HG02798 (cell line): Measurements from ENCODE around the gene BCL11A.

Experiments
- ATAC-seq: cut with Tn5 transposase; IDR thresholded peaks from one replicate; pipeline ENCODE4 v1.9.1; 2021; ENCODE audit warnings: mild to moderate bottlenecking; ENCODE audit not compliant: unreplicated experiment, poor library complexity

The BCL11A gene

GRCh38 chr2:60414495-60415138 lies 138.8 kb downstream of the BCL11A start:
- no peak for ATAC-seq

DNA sequence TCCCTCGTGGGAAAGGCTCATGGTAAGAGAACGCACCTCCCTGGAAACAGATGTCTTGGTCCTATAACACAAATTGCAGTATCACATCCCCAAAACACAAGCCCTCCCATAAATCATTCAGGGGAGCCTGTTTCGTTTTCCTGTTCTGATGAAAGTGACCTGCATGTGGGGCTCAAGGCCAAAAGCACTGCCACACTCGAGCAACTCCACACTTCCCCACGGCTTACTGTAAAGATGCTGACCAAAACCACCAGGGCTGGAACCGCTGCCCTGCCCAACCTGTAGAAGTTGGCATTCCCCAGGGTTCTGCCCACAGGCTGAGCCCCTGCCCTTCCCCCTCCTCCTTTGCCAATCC lies 139.7 kb downstream of the BCL11A start:
- ATAC-seq: peak; percentile 61

DNA sequence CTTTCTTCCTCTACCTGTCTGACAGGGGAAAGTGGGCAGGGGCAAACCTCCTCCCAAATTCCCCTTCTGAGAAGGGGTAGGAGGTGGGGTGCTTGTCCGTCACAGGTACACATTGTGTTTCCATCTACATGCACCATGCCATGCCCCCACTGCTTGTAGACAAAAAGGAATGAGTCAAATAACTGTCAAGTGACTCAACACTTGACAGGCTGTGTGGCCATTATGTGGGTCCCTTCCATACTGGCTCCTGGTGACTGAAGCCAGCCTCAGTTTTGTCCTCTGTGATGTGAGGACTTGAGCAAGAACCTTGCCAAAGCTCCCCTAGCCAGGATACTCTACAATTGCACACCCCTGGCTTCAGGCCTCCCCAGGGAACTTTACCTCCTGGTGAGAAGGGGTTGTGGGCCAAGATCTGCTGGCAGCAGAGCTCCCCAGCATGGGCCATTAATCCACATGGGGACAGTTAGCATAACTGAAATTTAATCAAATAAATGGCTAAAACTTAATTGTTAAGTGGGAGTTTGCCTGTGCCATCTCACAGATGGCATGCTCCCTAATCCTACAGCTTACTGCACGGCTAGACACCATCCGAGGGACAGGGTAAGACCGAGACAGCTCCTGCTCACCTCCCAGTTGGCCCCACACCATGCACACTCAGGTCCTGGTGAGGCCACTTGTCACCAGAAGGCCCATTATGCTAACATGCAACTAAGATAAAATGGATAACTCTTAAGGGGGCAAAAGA lies 140.2 kb downstream of the BCL11A start:
- ATAC-seq: no peak

DNA sequence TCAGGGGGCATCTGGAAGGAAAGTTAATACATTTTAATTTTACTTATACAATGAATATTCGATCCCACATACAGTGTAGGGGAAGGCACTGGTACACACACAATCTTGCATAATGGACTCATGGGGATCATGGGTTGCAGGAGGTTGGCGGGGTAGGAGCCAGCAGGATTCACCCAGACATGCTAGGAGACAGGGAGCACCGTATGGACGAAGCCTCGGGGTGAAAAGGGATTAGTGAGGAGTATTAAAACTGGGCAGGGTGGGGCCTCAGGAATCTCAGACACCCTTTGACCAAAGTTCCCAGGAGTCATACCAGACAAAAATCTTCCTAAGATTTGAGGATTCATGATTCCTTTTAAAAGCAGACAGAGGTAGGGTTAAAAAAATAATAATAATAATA lies 140.8 kb downstream of the BCL11A start:
- ATAC-seq: no peak

DNA sequence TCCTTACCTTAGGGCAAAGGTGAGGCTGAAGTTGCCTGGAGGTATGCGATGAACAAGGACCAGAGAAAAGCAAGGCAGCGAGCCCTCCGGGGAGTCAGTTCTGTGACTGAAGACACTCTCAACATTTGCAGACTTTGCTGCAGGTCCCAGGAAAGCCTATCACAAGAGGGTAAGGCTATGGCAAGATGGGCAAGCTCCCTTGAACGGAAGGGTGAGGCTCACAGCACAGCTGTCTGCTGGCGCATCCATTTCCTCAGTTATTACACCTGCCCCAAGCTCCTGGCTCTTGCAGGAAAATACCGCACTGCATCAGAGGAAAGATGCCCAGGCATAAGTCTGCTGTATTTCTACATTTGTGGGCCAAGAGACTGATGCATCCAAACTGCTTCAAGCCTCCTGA lies 141.4 kb downstream of the BCL11A start:
- ATAC-seq: no peak

DNA sequence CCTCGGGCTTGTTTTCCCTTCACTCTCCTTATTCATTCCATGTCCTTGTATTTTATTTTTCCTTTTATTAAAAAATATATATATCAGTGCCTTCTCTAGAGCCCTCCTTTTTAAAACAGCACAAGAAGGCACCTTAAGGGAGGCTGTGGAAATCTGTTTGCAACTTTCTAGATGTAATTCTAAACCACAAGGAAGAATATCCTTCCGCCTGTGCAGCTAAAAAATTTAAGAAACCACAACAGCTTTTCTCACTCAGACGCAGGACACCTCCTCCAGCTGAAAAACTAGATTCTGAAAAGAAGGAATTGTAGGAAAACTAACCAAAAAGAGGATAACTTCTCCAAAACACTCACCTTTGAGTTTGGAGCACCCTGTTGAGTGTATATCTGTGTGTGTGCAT lies 142.2 kb downstream of the BCL11A start:
- ATAC-seq: no peak

DNA sequence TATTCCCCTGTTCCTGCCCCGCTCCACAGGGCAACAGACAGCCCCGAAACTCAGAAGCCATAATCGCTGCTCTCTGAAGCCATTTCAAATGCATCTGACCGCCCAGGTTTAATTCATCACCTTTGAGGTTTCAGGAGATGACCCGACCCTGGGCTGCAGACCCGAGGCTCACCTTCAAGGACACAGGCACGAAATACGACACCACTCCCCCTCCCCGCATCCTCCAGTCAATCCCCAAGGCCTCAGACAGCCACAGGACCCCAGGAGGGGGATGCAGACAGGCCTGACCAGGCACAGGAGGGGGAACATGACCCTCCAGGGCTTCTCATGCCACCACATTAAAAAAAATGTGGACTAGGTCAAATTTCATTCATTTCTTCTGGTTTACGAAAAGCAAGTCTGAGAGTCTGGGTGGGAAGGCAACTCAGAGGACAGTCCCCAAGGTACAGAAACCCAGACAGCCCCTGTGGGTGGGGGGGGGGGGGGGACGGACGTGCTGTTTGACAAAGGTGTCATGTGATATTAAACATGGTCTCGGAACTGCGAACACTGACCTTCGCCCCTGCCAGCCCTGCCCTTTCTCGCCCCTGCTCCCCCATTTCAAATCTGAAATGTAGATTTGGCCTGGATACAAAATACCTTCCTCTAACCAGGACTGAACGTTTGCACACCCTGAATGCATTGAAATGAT lies 142.9 kb downstream of the BCL11A start:
- no peak for ATAC-seq

DNA sequence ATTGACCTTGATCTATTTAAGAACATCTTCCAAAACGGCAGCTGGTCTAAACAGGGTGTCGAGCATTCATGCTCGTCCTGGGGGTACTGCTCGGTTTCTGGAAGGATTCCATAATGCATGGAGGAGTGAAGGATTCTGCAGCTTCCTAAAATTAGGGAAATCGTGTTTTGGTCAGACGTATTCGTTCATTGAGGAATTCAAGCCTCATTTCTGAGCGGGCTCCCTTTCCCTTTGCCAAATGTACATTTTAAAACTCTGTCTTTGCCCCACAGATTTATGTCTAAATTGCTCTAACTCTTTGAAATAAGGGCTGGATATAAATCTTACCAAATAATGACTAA lies 144.0 kb downstream of the BCL11A start:
- ATAC-seq: no peak

- no peak for ATAC-seq
Observed at GRCh38 chr2:60408811-60409530, 144.5 kb downstream of the BCL11A start.

- no peak for ATAC-seq
Observed at GRCh38 chr2:60408207-60408606, 145.2 kb downstream of the BCL11A start.

DNA sequence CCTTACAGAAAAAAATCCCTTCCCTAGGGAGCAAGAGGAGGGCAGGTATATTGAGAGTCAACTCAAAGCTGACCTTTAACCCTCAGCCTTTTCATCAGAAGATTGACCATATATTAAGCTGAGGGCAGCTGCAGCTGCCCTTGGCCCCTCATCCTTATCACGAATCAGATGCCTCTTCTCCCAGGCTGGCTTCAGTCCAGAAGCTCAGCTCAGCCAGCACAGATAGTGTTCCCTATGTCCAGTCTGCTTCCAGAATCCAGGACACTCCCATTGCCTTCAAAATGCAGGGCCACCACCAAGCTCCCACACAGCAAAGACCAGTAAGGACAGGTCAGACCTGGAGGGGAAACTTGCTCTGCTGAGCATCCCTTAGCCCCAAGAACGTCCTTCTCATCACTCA lies 146.1 kb downstream of the BCL11A start:
- no peak for ATAC-seq

DNA sequence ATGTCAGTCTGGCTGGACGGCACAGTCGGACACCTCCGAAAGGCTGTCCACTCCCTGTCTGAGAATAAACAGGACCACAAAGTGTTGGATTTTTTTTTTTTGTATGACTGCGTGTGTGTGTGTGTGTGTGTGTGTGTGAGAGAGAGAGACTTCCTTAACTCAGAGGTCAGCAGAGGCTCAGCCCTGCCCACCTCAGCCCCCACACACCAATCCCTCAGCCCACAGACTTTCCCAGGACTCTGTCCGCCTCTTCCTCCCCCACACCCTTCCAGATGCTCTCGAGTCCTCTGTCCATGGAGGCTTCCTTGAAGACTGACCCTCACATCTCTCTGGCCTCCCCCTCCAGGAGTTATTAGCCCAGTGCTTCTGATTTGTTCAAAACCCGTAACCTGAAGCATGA lies 147.3 kb downstream of the BCL11A start:
- ATAC-seq: no peak

GRCh38 chr2:60405271-60405919 lies 148.1 kb downstream of the BCL11A start:
- ATAC-seq: no peak
